PC-9 (cell line): Measurements from ENCODE around the gene AFG1L. TPM values are rescaled to one million over a fixed set of nuclear protein-coding genes. Genes with fewer than 3 reads are reported as not detected.

ENCODE experiments used
- BruUV-seq: library from RNA; stranded (reverse); fragments of 400-500 nt; replicated peaks from 2 replicates; lab custom pipeline; 2021; lab: Mats Ljungman, UMichigan
- CTCF ChIA-PET: fragments of 300-600 bp; sonication (Branson Sonifier 250); formaldehyde crosslinking; loops from one replicate; lab custom pipeline; 2022; ENCODE audit warnings: antibody characterized with exemption; lab: Charles Lee
- POLR2A ChIA-PET: fragments of 300-600 bp; sonication (Branson Sonifier 250); formaldehyde crosslinking; loops from one replicate; lab custom pipeline; 2022; ENCODE audit warnings: antibody characterized with exemption; ENCODE audit not compliant: unreplicated experiment; lab: Charles Lee
- DNase-seq, 2 experiments: peaks; one replicate each; pipeline versions ENCODE4 v3.0.0 to v3.0.0-alpha.2; 2015 to 2022; ENCODE audit warnings: mixed read lengths in 1 of 2
- H2AFZ ChIP-seq: fragments of 200-600 bp; sonication (generic); 2 replicates; pipeline ENCODE4 v1.8.1; 2017; ENCODE audit warnings: antibody characterized with exemption
- H3F3A ChIP-seq: fragments of 200-600 bp; sonication (generic); 2 replicates; pipeline ENCODE4 v1.8.1; 2017; ENCODE audit warnings: antibody characterized with exemption, mild to moderate bottlenecking, low read depth; ENCODE audit not compliant: insufficient read depth
- H3K27ac ChIP-seq: fragments of 200-600 bp; sonication (generic); 2 replicates; pipeline ENCODE4 v1.6.1; 2016; ENCODE audit warnings: mixed run types
- H3K27me3 ChIP-seq: fragments of 200-600 bp; sonication (generic); 2 replicates; pipeline ENCODE4 v1.6.1; 2016; ENCODE audit warnings: low read depth, mixed run types; ENCODE audit not compliant: insufficient read depth
- H3K36me3 ChIP-seq: fragments of 200-600 bp; sonication (generic); 2 replicates; pipeline ENCODE4 v1.6.1; 2016; ENCODE audit warnings: low read depth, mixed run types
- H3K4me1 ChIP-seq: fragments of 200-600 bp; sonication (generic); replicated peaks from 2 replicates; pipeline ENCODE4 v1.6.1; 2016; ENCODE audit warnings: mixed run types; ENCODE audit not compliant: insufficient read depth
- H3K4me2 ChIP-seq: fragments of 200-600 bp; sonication (generic); 2 replicates; pipeline ENCODE4 v1.6.1; 2017; ENCODE audit warnings: mixed run types
- H3K4me3 ChIP-seq: fragments of 200-600 bp; sonication (generic); 2 replicates; pipeline ENCODE4 v1.6.1; 2016; ENCODE audit warnings: mixed run types
- H3K79me2 ChIP-seq: fragments of 200-600 bp; sonication (generic); 2 replicates; pipeline ENCODE4 v1.6.1; 2017; ENCODE audit warnings: low read depth, mixed run types
- H3K9me2 ChIP-seq: fragments of 200-600 bp; sonication (generic); 2 replicates; pipeline ENCODE4 v1.8.1; 2017; ENCODE audit warnings: mild to moderate bottlenecking; ENCODE audit not compliant: insufficient read depth
- H3K9me3 ChIP-seq: fragments of 200-600 bp; sonication (generic); 2 replicates; pipeline ENCODE4 v1.8.1; 2016; ENCODE audit warnings: low read depth; ENCODE audit not compliant: insufficient read depth
- H4K20me1 ChIP-seq: fragments of 200-600 bp; sonication (generic); 2 replicates; pipeline ENCODE4 v1.8.1; 2017; ENCODE audit not compliant: insufficient read depth
- CTCF ChIP-seq: fragments of 200-600 bp; sonication (generic); conservative IDR thresholded peaks from 2 replicates; pipeline ENCODE4 v1.6.1; 2017; ENCODE audit warnings: mixed run types, antibody characterized with exemption, mild to moderate bottlenecking, moderate library complexity
- EZH2 ChIP-seq: fragments of 200-600 bp; sonication (generic); IDR thresholded peaks from 2 replicates; pipeline ENCODE4 v1.8.0; 2017; ENCODE audit warnings: antibody characterized with exemption, low read depth
- intact Hi-C: fragments of 100-400 bp; cut with micrococcal nuclease; formaldehyde crosslinking; loops from one replicate; pipeline ENCODE4 v1.10.0; 2022; ENCODE audit not compliant: unreplicated experiment
- total RNA-seq: library from RNA; stranded (reverse); gene quantifications from 2 replicates; pipeline ENCODE4 v1.2.3, GENCODE V29; 2021

Gene AFG1L
- total RNA-seq, 1 experiment from 2014 or later: 8.9 TPM

GRCh38 chr6:108564178-108564577, 269.3 kb downstream of the AFG1L start:
- Histone ChIP-seq H3K4me2 (peak overlapping the region; percentile 95), H3K27me3 (no peaks in the 10 kb centered on the region), H3K4me3 (peak overlapping the region; percentile 99), H3F3A (peaks cover 42% of the 10 kb centered on the region), H2AFZ (no peak overlapping the region), H3K9me3 (no peaks in the 10 kb centered on the region), H3K4me1 (peaks cover 37% of the 10 kb centered on the region), H3K36me3 (peaks cover 32% of the 10 kb centered on the region), H4K20me1 (peaks cover 53% of the 10 kb centered on the region), H3K9me2 (no peaks in the 10 kb centered on the region), H3K79me2 (peaks cover 86% of the 10 kb centered on the region), H3K27ac (peak overlapping the region; percentile 84)
- no peak for TF ChIP-seq EZH2
- TF ChIP-seq CTCF: no peak
- ChIA-PET POLR2A (interaction anchor here (0.6 kb wide), 2 partner anchors 168 to 906 kb away, joined by 3 to 17 read pairs; no protein-coding TSS in a partner anchor), CTCF (interaction anchor here (0.9 kb wide), 1 partner anchor 329 kb away, joined by 4 read pairs; no protein-coding TSS in a partner anchor)
- no TSS peak for BruUV-seq
- intact Hi-C loops: loop anchor here (1.0 kb wide), 1 partner anchor 125 kb away; no protein-coding TSS in a partner anchor
- peak in 1 of 2 experiments; percentile 98 for DNase-seq

- H3K9me2 ChIP-seq: no peaks in the 10 kb centered on the region
- H3K79me2 ChIP-seq: peaks cover 91% of the 10 kb centered on the region
- peaks cover 62% of the 10 kb centered on the region for H4K20me1 ChIP-seq
- peak overlapping the region; percentile 95 for H3K4me2 ChIP-seq
- no peak overlapping the region for H2AFZ ChIP-seq
- H3K36me3 ChIP-seq: peaks cover 37% of the 10 kb centered on the region
- no peaks in the 10 kb centered on the region for H3K9me3 ChIP-seq
- H3K27me3 ChIP-seq: no peaks in the 10 kb centered on the region
- ChIA-PET POLR2A (interaction anchor here (0.7 kb wide), 1 partner anchor 170 kb away, joined by 10 read pairs; no protein-coding TSS in a partner anchor), CTCF (interaction anchor here (0.9 kb wide), 1 partner anchor 328 kb away, joined by 4 read pairs; no protein-coding TSS in a partner anchor)
- TF ChIP-seq EZH2 (no peak), CTCF (no peak)
- peak overlapping the region; percentile 99 for H3K4me3 ChIP-seq
- H3K27ac ChIP-seq: peak overlapping the region; percentile 84
- intact Hi-C loops: no loop called here
- H3K4me1 ChIP-seq: peaks cover 37% of the 10 kb centered on the region
- peaks cover 39% of the 10 kb centered on the region for H3F3A ChIP-seq
- DNase-seq: peak in 1 of 2 experiments; percentile 67
- BruUV-seq: no TSS peak
Observed at GRCh38 chr6:108565091-108565766, 270.4 kb downstream of the AFG1L start.

- peak overlapping the region; percentile 95 for H3K4me2 ChIP-seq
- POLR2A ChIA-PET: no interaction called here
- no peak overlapping the region for H2AFZ ChIP-seq
- no peak for TF ChIP-seq EZH2
- TF ChIP-seq CTCF: no peak
- H3K27ac ChIP-seq: peak overlapping the region; percentile 84
- peak overlapping the region; percentile 99; the same call in 1 of the 2 replicates for H3K4me3 ChIP-seq
- intact Hi-C loops: no loop called here
- peak in 1 of 2 experiments; percentile 71 for DNase-seq
- H3F3A ChIP-seq: peaks cover 38% of the 10 kb centered on the region
- CTCF ChIA-PET: no interaction called here
- BruUV-seq: no TSS peak
- peaks cover 44% of the 10 kb centered on the region for H3K36me3 ChIP-seq
- H4K20me1 ChIP-seq: peaks cover 69% of the 10 kb centered on the region
- peaks cover 95% of the 10 kb centered on the region for H3K79me2 ChIP-seq
- no peaks in the 10 kb centered on the region for H3K9me3 ChIP-seq
- H3K4me1 ChIP-seq: peaks cover 37% of the 10 kb centered on the region
- H3K27me3 ChIP-seq: no peaks in the 10 kb centered on the region
- H3K9me2 ChIP-seq: no peaks in the 10 kb centered on the region
Observed at GRCh38 chr6:108565893-108566292, 271.0 kb downstream of the AFG1L start.
